OCI-LY7 (cell line): ENCODE data around the gene RFPL2.

Experiments
- CTCF ChIP-seq: fragments of 200-600 bp; sonication (generic); conservative IDR thresholded peaks from 2 replicates; pipeline ENCODE4 v1.5.1; 2014; ENCODE audit warnings: mild to moderate bottlenecking, antibody characterized with exemption, low read length, moderate library complexity, mixed read lengths
- EZH2phosphoT487 ChIP-seq: fragments of 200-600 bp; sonication (generic); IDR thresholded peaks from 2 replicates; pipeline ENCODE4 v1.6.1; 2018; ENCODE audit warnings: low read depth, borderline replicate concordance, mild to moderate bottlenecking, mixed run types, antibody characterized with exemption, low read length, moderate library complexity, mixed read lengths

DNA sequence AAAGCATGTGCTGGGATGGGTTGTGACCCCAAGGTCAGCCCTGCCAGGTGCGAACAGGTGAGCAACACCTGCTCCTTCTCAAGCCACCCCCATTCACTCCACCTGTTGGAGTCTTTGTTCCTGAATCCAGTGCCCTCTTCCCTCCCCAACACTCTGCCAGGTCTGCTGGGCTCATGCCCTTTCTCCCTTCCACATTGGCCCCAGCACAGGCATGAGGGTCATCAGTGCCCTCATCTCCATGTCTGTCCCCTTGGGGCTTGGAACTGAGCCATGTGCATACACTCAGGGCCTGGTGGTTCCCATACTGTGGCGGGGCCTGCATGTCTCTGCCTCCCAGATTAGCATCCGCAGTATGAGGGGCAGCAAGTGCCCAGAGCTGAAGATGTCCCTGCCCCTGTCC is 19.1 kb downstream of the RFPL2 start:
- TF ChIP-seq CTCF = no peak
- TF ChIP-seq EZH2phosphoT487 = no peak
